Measurements from ENCODE around the gene TRAPPC1. TPM values are rescaled to one million over a fixed set of nuclear protein-coding genes. Genes with fewer than 3 reads are reported as not detected.
A peak's percentile ranks its signal among the peaks of the same experiment; 100 is the strongest.

TRAPPC1 gene
- total and polyA plus RNA-seq, 8 donors: 20.2 to 148 (median 75.0) TPM

GRCh38 chr17:7882068-7882467 is 49.7 kb downstream of the TRAPPC1 start:
- Histone ChIP-seq H3K36me3 (peaks cover 4 to 41% (median 27%) of the 10 kb centered on the region in 4 donors), H3K27ac (peak overlapping the region in 4 of 5 donors; percentile 95 to 98 (median 98)), H3K4me3 (no peak overlapping the region), H3K4me1 (peaks cover 8 to 62% (median 45%) of the 10 kb centered on the region in 4 donors), H3K27me3 (no peaks in the 10 kb centered on the region), H3K9me3 (no peaks in the 10 kb centered on the region)
- intact Hi-C loops (cut with DNase I; ENCODE audit: low total_unique reads): no loop called here
- 64 to 78% (median 73%) methylated on average over 7 of the region's 7 CpGs for WGBS, 5 donors
- no peak for DNase-seq
- no peak for TF ChIP-seq CTCF (IDR thresholded peaks at IDR 0.05)
- no peak for TF ChIP-seq POLR2AphosphoS5 (IDR thresholded peaks at IDR 0.05)
- no peak for TF ChIP-seq EP300 (IDR thresholded peaks at IDR 0.05)
- no peak for TF ChIP-seq POLR2A (IDR thresholded peaks at IDR 0.05)

- no peak overlapping the region for H3K4me3 ChIP-seq
- TF ChIP-seq CTCF (IDR thresholded peaks at IDR 0.05) (no peak), POLR2AphosphoS5 (IDR thresholded peaks at IDR 0.05) (no peak), POLR2A (IDR thresholded peaks at IDR 0.05) (no peak), EP300 (IDR thresholded peaks at IDR 0.05) (no peak)
- 40 to 60% (median 50%) methylated on average over 7 of the region's 7 CpGs for WGBS, 5 donors
- no peaks in the 10 kb centered on the region for H3K27me3 ChIP-seq
- peak in 1 of 2 donors; percentile 43 for DNase-seq
- intact Hi-C loops (cut with DNase I; ENCODE audit: low total_unique reads): no loop called here
- H3K36me3 ChIP-seq: peaks cover 4 to 41% (median 27%) of the 10 kb centered on the region in 4 donors
- no peaks in the 10 kb centered on the region for H3K9me3 ChIP-seq
- peak overlapping the region in 2 of 5 donors; percentile 97 to 98 for H3K27ac ChIP-seq
- H3K4me1 ChIP-seq: peaks cover 8 to 56% (median 39%) of the 10 kb centered on the region in 4 donors
Measured at GRCh38 chr17:7881276-7882054, 50.3 kb downstream of the TRAPPC1 start.

Small RNA genes within 50 kb of the gene (small RNA-seq; reads per million reads assigned to genes)
- gene SCARNA21: 0 to 1.4 (median 0.44) reads per million in 4 donors

Other genes starting within 250 kb of the TRAPPC1 start
- gene TP53, start 244.5 kb downstream of the TRAPPC1 start, total RNA-seq: 10 to 100 TPM in 4 of 5 donors, 1 to 10 TPM in 1; 5.8 to 34.8 (median 25.2) TPM
- 10 to 100 TPM; 12.3 to 26.4 (median 13.0) TPM for gene TP53, start 244.5 kb downstream of the TRAPPC1 start, polyA plus RNA-seq
- 1 to 10 TPM; 1.8 to 3.9 (median 2.9) TPM for gene WRAP53, start 243.5 kb downstream of the TRAPPC1 start, total RNA-seq
- 10 to 100 TPM in 2 of 3 donors, 1 to 10 TPM in 1; 8.6 to 12.6 (median 11.6) TPM for gene WRAP53, start 243.5 kb downstream of the TRAPPC1 start, polyA plus RNA-seq
- 1 to 10 TPM in 2 of 5 donors, under 1 TPM in 1, not detected in 2; 0.29 to 2.9 (median 2.2) TPM for gene EFNB3, start 226.7 kb downstream of the TRAPPC1 start, total RNA-seq
- gene EFNB3, start 226.7 kb downstream of the TRAPPC1 start, polyA plus RNA-seq: 1 to 10 TPM in 1 of 3 donors, under 1 TPM in 2; 0.31 to 1.6 (median 0.92) TPM
- gene DNAH2, start 214.2 kb downstream of the TRAPPC1 start, total RNA-seq: 1 to 10 TPM in 1 of 5 donors, under 1 TPM in 3, not detected in 1; under 0.01 to 8.0 (median 0.24) TPM
- gene DNAH2, start 214.2 kb downstream of the TRAPPC1 start, polyA plus RNA-seq: under 1 TPM in 2 of 3 donors, not detected in 1; 0.08 to 0.31 TPM
- 10 to 100 TPM in 4 of 5 donors, 1 to 10 TPM in 1; 7.5 to 27.2 (median 12.9) TPM for gene KDM6B, start 97.7 kb downstream of the TRAPPC1 start, total RNA-seq
- 1 to 10 TPM; 4.6 to 9.6 (median 6.0) TPM for gene KDM6B, start 97.7 kb downstream of the TRAPPC1 start, polyA plus RNA-seq
- 1 to 10 TPM in 3 of 5 donors, not detected in 2; 1.8 to 3.8 (median 3.5) TPM for gene TMEM88, start 76.9 kb downstream of the TRAPPC1 start, total RNA-seq
- 10 to 100 TPM; 17.0 to 36.0 (median 17.4) TPM for gene TMEM88, start 76.9 kb downstream of the TRAPPC1 start, polyA plus RNA-seq
- 100 to 1,000 TPM in 2 of 5 donors, 10 to 100 TPM in 3; 42.0 to 281 (median 94.5) TPM for gene NAA38, start 74.4 kb downstream of the TRAPPC1 start, total RNA-seq
- gene NAA38, start 74.4 kb downstream of the TRAPPC1 start, polyA plus RNA-seq: 100 to 1,000 TPM; 131 to 153 (median 151) TPM
- gene CYB5D1, start 73.9 kb downstream of the TRAPPC1 start, total RNA-seq: 10 to 100 TPM in 1 of 5 donors, 1 to 10 TPM in 3, not detected in 1; 1.8 to 12.0 (median 3.3) TPM
- 1 to 10 TPM; 4.9 to 9.0 (median 5.3) TPM for gene CYB5D1, start 73.9 kb downstream of the TRAPPC1 start, polyA plus RNA-seq
- 100 to 1,000 TPM in 1 of 5 donors, 10 to 100 TPM in 4; 43.0 to 190 (median 60.7) TPM for gene CHD3, start 43.2 kb downstream of the TRAPPC1 start, total RNA-seq
- gene CHD3, start 43.2 kb downstream of the TRAPPC1 start, polyA plus RNA-seq: 10 to 100 TPM; 51.9 to 97.3 (median 69.1) TPM
- gene RNF227, start 15.7 kb downstream of the TRAPPC1 start, total RNA-seq: 1 to 10 TPM in 4 of 5 donors, not detected in 1; 1.0 to 9.3 (median 6.0) TPM
- gene RNF227, start 15.7 kb downstream of the TRAPPC1 start, polyA plus RNA-seq: 1 to 10 TPM; 1.1 to 3.4 (median 1.2) TPM
- 1 to 10 TPM in 3 of 5 donors, under 1 TPM in 1, not detected in 1; 0.37 to 7.8 (median 4.9) TPM for gene KCNAB3, start 2.1 kb downstream of the TRAPPC1 start, total RNA-seq
- gene KCNAB3, start 2.1 kb downstream of the TRAPPC1 start, polyA plus RNA-seq: 1 to 10 TPM in 1 of 3 donors, under 1 TPM in 2; 0.31 to 2.9 (median 0.87) TPM
- 100 to 1,000 TPM in 1 of 5 donors, 10 to 100 TPM in 4; 12.9 to 146 (median 29.5) TPM for gene CNTROB, start 260 bp upstream of the TRAPPC1 start, total RNA-seq
- 10 to 100 TPM; 15.3 to 24.2 (median 20.0) TPM for gene CNTROB, start 260 bp upstream of the TRAPPC1 start, polyA plus RNA-seq
- not detected for gene GUCY2D, start 70.7 kb upstream of the TRAPPC1 start, total RNA-seq
- gene GUCY2D, start 70.7 kb upstream of the TRAPPC1 start, polyA plus RNA-seq: under 1 TPM in 1 of 3 donors, not detected in 2; 0.25 TPM
- gene ALOX15B, start 107.1 kb upstream of the TRAPPC1 start, total RNA-seq: 1 to 10 TPM in 4 of 5 donors, not detected in 1; 1.5 to 7.0 (median 2.6) TPM
- 10 to 100 TPM in 1 of 3 donors, 1 to 10 TPM in 2; 2.4 to 10.5 (median 3.1) TPM for gene ALOX15B, start 107.1 kb upstream of the TRAPPC1 start, polyA plus RNA-seq
- not detected for gene ALOX12B, start 155.8 kb upstream of the TRAPPC1 start, total RNA-seq
- under 1 TPM in 1 of 3 donors, not detected in 2; 0.88 TPM for gene ALOX12B, start 155.8 kb upstream of the TRAPPC1 start, polyA plus RNA-seq
- not detected for gene ALOXE3, start 186.6 kb upstream of the TRAPPC1 start, total RNA-seq
- under 1 TPM in 2 of 3 donors, not detected in 1; 0.12 to 0.43 TPM for gene ALOXE3, start 186.6 kb upstream of the TRAPPC1 start, polyA plus RNA-seq
- not detected for gene HES7, start 192.2 kb upstream of the TRAPPC1 start, total RNA-seq
- under 1 TPM in 2 of 3 donors, not detected in 1; 0.58 to 0.92 TPM for gene HES7, start 192.2 kb upstream of the TRAPPC1 start, polyA plus RNA-seq
- 100 to 1,000 TPM in 3 of 5 donors, 10 to 100 TPM in 2; 16.2 to 163 (median 137) TPM for gene PER1, start 220.5 kb upstream of the TRAPPC1 start, total RNA-seq
- gene PER1, start 220.5 kb upstream of the TRAPPC1 start, polyA plus RNA-seq: 10 to 100 TPM; 47.2 to 69.4 (median 66.7) TPM
- 100 to 1,000 TPM in 1 of 5 donors, 10 to 100 TPM in 2, 1 to 10 TPM in 2; 6.7 to 104 (median 17.3) TPM for gene VAMP2, start 231.0 kb upstream of the TRAPPC1 start, total RNA-seq
- gene VAMP2, start 231.0 kb upstream of the TRAPPC1 start, polyA plus RNA-seq: 10 to 100 TPM; 32.4 to 58.8 (median 43.1) TPM
- gene TMEM107, start 244.4 kb upstream of the TRAPPC1 start, total RNA-seq: 10 to 100 TPM in 3 of 5 donors, 1 to 10 TPM in 2; 5.2 to 37.6 (median 14.9) TPM
- gene TMEM107, start 244.4 kb upstream of the TRAPPC1 start, polyA plus RNA-seq: 10 to 100 TPM in 1 of 3 donors, 1 to 10 TPM in 2; 6.3 to 10.3 (median 8.0) TPM

Measured in stomach (tissue), 9 donors.